ENCODE data around the gene DOCK10. TPM values are rescaled to one million over a fixed set of nuclear protein-coding genes. Genes with fewer than 3 reads are reported as not detected.

DOCK10 gene
- total RNA-seq, 1 experiment from 2014 or later: 5.8 TPM

DNA sequence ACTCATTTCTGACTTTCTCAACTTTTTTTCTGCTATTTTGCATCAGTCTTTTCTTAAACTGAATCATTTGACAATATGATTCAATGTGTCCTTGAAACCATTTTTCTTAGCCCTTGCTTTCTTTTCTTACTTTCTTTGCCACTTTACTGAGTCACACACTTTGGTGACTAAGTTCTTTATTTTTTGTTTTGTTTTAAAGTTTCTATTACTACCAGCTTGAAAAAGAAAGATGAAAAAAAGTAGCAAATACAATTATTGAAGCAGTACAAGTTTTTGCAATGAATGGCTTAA lies 116.5 kb downstream of the DOCK10 start:
- intact Hi-C loops (cut with micrococcal nuclease; ENCODE audit: unreplicated experiment): no loop called here
- no peak overlapping the region for H3K4me3 ChIP-seq (ENCODE audit: low read depth in 2 of 2, low read length in 2 of 2)
- no peaks in the 10 kb centered on the region for H3K36me3 ChIP-seq (ENCODE audit: control insufficient read depth, insufficient read depth, low read length)
- POLR2A ChIA-PET: no interaction called here
- no TSS peak for BruUV-seq (replicated peaks)
- no peaks in the 10 kb centered on the region for H3K27me3 ChIP-seq (ENCODE audit: control insufficient read depth, insufficient read depth, low read length)
- no peaks in the 10 kb centered on the region for H3K9me3 ChIP-seq (ENCODE audit: control insufficient read depth, insufficient read depth, low read depth, low read length)
- no peak overlapping the region for H3K27ac ChIP-seq (ENCODE audit: low read length)
- no peak for ATAC-seq
- TF ChIP-seq POLR2AphosphoS5 (IDR thresholded peaks at IDR 0.05; ENCODE audit: low read depth, low read length): no peak
- no peak for DNase-seq (ENCODE audit: low read depth, low spot score)
- in situ Hi-C loops (cut with HindIII; ENCODE audit: low pct_unique_long_range_greater_than_20kb, low sequenced_read_pairs): no loop called here
- H3K4me1 ChIP-seq (ENCODE audit: control insufficient read depth, insufficient read depth, low read length): no peaks in the 10 kb centered on the region
- CTCF ChIA-PET: no interaction called here

GRCh38 chr2:224925061-224925809 lies 117.0 kb downstream of the DOCK10 start:
- H3K4me3 ChIP-seq (ENCODE audit: low read depth in 2 of 2, low read length in 2 of 2): no peak overlapping the region
- in situ Hi-C loops (cut with HindIII; ENCODE audit: low pct_unique_long_range_greater_than_20kb, low sequenced_read_pairs) (no loop called here), intact Hi-C loops (cut with micrococcal nuclease; ENCODE audit: unreplicated experiment) (no loop called here)
- no TSS peak for BruUV-seq (replicated peaks)
- H3K36me3 ChIP-seq (ENCODE audit: control insufficient read depth, insufficient read depth, low read length): no peaks in the 10 kb centered on the region
- H3K27me3 ChIP-seq (ENCODE audit: control insufficient read depth, insufficient read depth, low read length): no peaks in the 10 kb centered on the region
- H3K27ac ChIP-seq (ENCODE audit: low read length): no peak overlapping the region
- TF ChIP-seq SIN3A (IDR thresholded peaks at IDR 0.05; ENCODE audit: borderline replicate concordance, insufficient read depth, low read depth, low read length) (no peak), TCF7L2 (IDR thresholded peaks at IDR 0.05; ENCODE audit: low read depth, low read length) (no peak), POLR2AphosphoS5 (IDR thresholded peaks at IDR 0.05; ENCODE audit: low read depth, low read length) (no peak)
- TF ChIP-seq, protein P1, sequence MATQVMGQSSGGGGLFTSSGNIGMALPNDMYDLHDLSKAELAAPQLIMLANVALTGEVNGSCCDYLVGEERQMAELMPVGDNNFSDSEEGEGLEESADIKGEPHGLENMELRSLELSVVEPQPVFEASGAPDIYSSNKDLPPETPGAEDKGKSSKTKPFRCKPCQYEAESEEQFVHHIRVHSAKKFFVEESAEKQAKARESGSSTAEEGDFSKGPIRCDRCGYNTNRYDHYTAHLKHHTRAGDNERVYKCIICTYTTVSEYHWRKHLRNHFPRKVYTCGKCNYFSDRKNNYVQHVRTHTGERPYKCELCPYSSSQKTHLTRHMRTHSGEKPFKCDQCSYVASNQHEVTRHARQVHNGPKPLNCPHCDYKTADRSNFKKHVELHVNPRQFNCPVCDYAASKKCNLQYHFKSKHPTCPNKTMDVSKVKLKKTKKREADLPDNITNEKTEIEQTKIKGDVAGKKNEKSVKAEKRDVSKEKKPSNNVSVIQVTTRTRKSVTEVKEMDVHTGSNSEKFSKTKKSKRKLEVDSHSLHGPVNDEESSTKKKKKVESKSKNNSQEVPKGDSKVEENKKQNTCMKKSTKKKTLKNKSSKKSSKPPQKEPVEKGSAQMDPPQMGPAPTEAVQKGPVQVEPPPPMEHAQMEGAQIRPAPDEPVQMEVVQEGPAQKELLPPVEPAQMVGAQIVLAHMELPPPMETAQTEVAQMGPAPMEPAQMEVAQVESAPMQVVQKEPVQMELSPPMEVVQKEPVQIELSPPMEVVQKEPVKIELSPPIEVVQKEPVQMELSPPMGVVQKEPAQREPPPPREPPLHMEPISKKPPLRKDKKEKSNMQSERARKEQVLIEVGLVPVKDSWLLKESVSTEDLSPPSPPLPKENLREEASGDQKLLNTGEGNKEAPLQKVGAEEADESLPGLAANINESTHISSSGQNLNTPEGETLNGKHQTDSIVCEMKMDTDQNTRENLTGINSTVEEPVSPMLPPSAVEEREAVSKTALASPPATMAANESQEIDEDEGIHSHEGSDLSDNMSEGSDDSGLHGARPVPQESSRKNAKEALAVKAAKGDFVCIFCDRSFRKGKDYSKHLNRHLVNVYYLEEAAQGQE (IDR thresholded peaks at IDR 0.05; ENCODE audit: insufficient read depth in 1 of 2, low read depth in 2 of 2, low read length in 1 of 2): no peak
- TF ChIP-seq, protein P2, sequence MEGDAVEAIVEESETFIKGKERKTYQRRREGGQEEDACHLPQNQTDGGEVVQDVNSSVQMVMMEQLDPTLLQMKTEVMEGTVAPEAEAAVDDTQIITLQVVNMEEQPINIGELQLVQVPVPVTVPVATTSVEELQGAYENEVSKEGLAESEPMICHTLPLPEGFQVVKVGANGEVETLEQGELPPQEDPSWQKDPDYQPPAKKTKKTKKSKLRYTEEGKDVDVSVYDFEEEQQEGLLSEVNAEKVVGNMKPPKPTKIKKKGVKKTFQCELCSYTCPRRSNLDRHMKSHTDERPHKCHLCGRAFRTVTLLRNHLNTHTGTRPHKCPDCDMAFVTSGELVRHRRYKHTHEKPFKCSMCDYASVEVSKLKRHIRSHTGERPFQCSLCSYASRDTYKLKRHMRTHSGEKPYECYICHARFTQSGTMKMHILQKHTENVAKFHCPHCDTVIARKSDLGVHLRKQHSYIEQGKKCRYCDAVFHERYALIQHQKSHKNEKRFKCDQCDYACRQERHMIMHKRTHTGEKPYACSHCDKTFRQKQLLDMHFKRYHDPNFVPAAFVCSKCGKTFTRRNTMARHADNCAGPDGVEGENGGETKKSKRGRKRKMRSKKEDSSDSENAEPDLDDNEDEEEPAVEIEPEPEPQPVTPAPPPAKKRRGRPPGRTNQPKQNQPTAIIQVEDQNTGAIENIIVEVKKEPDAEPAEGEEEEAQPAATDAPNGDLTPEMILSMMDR (IDR thresholded peaks at IDR 0.05): no peak
- no peak for ATAC-seq
- ChIA-PET CTCF (no interaction called here), POLR2A (no interaction called here)
- H3K9me3 ChIP-seq (ENCODE audit: control insufficient read depth, insufficient read depth, low read depth, low read length): no peaks in the 10 kb centered on the region
- no peak for DNase-seq (ENCODE audit: low read depth, low spot score)
- H3K4me1 ChIP-seq (ENCODE audit: control insufficient read depth, insufficient read depth, low read length): no peaks in the 10 kb centered on the region

GRCh38 chr2:224924631-224925030 lies 117.6 kb downstream of the DOCK10 start:
- Histone ChIP-seq H3K9me3 (ENCODE audit: control insufficient read depth, insufficient read depth, low read depth, low read length) (no peaks in the 10 kb centered on the region), H3K4me1 (ENCODE audit: control insufficient read depth, insufficient read depth, low read length) (no peaks in the 10 kb centered on the region), H3K27me3 (ENCODE audit: control insufficient read depth, insufficient read depth, low read length) (no peaks in the 10 kb centered on the region), H3K4me3 (ENCODE audit: low read depth in 2 of 2, low read length in 2 of 2) (no peak overlapping the region), H3K27ac (ENCODE audit: low read length) (no peak overlapping the region), H3K36me3 (ENCODE audit: control insufficient read depth, insufficient read depth, low read length) (no peaks in the 10 kb centered on the region)
- ATAC-seq (no peak), DNase-seq (ENCODE audit: low read depth, low spot score) (no peak)
- POLR2A ChIA-PET: no interaction called here
- intact Hi-C loops (cut with micrococcal nuclease; ENCODE audit: unreplicated experiment): no loop called here
- in situ Hi-C loops (cut with HindIII; ENCODE audit: low pct_unique_long_range_greater_than_20kb, low sequenced_read_pairs): no loop called here
- no peak for TF ChIP-seq POLR2AphosphoS5 (IDR thresholded peaks at IDR 0.05; ENCODE audit: low read depth, low read length)
- BruUV-seq (replicated peaks): no TSS peak
- CTCF ChIA-PET: no interaction called here

Data from Panc1 (cell line).